Stimulated activated CD4-positive, alpha-beta T cell treated with anti-CD3 and anti-CD28 coated beads, TNF-alpha, amount 100 ng/mL, for 24 hours (primary cell): ENCODE measurements around the gene ZNF318.
"Not testable (repeated sequence)": the region's sequence is repeated elsewhere in the genome, so short reads cannot be mapped to it uniquely, and the experiment has no call there.

ENCODE experiments used
- DNase-seq, 3 experiments: peaks; one replicate each; pipeline ENCODE4 v3.0.0-alpha.2; 2020; ENCODE audit warnings: low read depth in 3 of 3

ZNF318 gene

DNA sequence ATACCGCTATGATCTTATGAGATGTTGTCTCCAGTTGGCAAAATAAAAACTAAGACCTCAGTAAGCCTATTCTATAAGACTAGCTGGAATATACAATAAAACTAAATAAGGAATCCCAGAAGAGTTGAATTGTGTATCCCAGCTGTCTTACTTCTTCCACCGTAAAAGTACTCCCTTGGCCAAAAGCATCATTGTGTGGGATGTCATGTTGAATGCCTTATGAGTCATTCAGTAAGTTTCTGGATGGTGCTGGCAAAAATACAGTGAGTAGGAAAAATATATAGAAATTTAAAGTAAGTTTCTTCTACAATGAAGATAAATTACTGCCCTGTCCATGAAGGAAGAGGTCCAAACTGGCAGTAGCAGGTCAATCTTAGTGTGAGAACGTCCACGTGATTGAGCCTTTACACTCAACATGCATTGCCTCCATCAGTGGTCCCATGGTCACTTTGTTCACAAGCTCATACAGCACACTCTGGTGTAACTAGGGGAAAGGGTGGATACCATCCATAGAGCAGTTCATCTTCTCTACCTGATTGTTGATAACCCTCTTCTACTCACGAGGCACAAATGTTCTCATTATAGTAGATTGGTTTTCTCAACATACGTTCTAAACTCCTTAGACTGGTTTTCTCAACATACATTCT, 13.7 kb upstream of the ZNF318 start:
- no peak for DNase-seq

DNA sequence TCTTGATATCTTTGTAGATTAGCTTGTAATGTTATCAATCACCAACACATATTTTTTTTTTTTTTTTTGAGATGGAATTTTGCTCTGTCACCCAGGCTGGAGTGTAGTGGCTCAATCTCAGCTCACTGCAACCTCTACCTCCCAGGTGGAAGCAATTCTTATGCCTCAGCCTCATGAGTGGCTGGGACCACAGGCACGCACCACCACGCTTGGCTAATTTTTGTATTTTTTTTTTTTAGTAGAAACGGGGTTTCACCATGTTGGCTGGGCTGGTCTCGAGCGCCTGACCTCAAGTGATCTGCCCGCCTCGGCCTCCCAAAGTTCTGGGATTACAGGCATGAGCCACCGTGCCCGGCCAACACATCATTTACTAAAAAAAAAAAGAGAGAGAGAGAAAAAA, 11.4 kb upstream of the ZNF318 start:
- DNase-seq = not testable (repeated sequence)

DNA sequence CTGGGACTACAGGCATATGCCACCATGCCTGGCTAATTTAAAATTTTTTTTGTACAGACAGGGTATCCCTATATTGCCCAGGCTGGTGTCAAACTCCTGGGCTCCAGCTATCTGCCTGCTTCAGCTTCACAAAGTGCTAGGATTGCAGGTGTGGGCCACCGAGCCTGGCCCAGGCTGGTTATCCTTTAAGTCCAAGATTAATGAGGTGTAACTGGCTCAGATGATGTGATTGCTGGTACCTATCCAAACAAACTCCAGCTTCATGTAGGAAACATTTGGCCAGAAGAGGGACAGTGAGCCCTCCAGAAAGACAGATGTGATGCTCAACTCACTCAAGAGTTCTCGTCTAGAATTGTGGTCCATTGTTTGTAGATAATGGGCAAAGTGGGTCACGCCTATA, 9.2 kb upstream of the ZNF318 start:
- DNase-seq = no peak

DNA sequence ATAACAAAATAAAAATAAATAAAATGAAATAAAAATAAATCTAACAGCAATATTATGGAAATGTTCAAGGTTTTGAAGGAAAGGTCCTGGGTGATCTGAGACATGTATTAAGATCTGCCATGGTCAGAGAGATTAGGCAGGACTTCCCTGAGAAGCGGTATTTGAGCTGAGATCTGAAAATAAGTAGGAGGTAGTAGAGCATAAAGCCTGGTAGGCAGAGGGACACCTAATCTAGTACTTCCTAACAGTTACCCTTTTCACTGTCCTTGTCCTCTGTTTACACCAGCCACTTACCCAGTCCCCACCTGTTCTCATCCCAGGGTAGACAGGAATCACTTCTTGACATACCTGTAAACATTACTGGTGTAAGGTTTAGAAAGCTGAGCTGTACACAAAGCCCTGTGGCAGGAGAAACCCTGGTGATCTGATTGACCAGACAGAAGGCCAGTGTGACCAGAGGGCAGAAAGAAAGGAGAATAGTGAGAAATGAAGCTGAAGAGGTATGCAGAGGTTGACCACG, 8.3 kb upstream of the ZNF318 start:
- DNase-seq = no peak

DNA sequence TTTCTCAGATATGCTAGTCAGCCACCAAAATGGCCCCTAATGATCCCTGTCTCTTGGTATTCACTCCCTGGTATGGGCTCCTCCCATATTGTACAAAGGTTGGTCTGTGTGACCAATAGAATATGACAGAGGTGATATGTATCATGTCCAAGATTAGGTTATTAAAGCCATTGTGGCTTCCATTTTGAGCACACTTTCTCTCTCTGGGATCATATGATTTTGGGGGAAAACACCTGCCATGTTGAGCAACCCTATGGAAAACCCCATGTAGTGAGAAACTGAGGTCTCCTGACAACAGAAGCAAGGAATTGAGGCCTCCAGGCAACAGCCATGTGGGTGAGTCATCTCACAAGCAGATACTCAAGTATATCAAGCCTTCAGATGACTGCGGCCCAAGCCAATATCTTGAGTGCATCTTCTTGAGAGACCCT, 7.1 kb upstream of the ZNF318 start:
- DNase-seq = peak in 1 of 3 experiments; percentile 17

DNA sequence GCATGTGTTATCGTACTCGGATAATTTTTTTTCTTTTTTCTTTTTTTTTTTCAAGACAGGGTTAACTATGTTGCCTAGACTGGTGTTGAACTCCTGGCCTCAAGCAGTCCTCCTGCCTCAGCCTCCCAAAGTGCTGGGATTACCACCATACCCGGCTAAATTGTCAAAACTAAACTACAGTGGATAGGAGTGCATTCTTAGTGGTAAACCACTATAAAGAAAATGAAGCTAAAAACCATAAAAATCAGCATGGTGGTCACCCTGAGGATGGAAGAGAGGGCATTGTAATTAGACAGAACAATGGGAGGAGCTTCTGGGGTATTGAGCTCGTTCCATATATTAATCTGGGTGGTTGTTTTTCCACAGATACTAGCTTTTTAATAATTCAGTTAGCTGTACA, 6.2 kb upstream of the ZNF318 start:
- no peak for DNase-seq

DNA sequence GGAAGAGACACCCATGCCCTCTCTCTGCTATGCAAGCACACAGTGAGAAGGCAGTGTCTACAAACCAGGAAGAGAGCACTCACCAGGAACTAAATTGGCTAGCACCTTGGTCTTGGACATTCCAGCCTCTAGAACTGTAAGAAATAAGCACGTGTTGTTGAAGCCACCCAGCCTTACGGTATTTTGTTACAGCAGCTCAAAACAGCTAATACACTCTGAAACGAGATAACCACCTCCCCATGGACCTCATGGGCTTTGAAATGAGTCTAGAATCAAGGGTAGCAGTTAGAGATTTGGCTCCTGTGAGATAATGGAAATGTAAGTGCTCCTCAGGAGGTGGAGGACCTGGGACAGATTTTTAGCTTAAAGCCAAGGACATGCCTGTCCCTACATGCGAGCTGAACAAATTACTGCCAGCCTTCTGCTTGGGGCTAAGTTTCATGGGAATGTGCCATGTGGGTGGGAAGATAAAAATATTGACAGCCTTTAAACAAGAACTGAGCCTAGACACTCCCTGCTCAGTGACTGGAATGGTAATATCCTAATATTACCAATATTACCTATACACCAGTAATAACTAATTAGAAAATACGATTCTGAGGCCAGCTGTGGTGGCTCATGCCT, 3.9 kb upstream of the ZNF318 start:
- no peak for DNase-seq

DNA sequence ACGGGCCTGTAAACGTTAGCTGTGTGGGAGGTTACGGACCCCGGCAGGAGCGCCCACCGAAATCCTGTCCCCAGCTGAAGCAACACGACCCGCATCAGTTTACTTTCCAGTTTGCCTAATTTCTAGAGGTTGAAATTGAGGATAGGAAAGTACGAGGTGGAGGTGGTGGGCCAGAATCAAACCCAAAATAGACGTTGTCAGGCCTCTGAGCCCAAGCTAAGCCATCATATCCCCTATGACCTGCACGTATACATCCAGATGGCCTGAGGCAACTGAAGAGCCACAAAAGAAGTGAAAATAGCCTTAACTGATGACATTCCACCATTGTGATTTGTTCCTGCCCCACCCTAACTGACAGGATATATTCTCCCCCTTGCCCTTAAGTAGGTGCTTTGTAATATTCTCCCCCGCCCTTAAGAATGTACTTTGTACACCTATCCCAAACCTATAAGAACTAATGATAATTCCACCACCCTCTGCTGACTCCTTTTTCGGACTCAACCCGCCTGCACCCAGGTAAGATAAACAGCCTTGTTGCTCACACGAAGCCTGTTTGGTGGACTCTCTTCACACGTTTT, 645 bp upstream of the ZNF318 start:
- DNase-seq = not testable (repeated sequence)

DNA sequence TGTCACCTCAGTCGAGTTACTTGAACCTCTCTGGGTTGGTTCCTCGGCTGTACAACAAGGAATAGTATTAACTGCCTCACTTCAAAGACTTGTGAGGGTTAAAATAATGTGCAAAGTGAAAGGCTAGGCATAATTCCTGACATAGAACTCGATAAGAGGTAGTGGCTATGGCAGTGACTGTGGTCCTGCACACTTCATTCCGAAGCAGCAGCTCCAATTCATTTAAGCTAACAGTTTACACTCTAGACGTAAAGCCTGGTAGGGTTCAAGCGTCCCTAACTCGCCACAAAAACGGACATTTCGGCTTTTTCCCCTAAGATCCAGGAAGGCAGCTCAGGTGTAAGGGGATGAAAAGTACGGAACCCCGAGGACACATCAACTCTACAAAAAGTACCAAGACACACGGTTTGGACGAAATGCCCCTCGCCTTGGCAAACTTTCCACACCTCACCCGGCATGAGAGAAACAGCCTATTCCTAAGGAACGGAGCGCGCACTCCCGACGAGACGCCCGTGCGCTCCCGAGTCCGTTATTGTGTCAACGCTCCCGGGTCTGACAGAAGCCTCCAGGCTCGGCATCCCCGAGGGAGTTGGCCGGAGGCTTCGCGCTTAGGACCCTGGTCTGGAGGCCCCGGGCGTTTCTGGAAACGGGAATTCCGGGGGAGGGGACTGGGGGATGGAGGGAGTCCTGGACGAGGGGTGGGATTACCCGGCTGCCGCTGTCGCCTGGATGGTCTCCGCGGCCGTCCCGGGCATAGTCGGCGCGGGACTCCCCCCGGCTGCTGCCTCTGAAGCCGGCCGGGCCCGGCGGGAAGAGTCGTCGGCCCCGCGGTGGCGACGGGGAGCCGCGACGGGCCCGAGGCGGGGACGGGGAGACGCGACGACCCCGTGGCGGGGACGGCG, 937 bp downstream of the ZNF318 start:
- DNase-seq = peak in 1 of 3 experiments; percentile 8

DNA sequence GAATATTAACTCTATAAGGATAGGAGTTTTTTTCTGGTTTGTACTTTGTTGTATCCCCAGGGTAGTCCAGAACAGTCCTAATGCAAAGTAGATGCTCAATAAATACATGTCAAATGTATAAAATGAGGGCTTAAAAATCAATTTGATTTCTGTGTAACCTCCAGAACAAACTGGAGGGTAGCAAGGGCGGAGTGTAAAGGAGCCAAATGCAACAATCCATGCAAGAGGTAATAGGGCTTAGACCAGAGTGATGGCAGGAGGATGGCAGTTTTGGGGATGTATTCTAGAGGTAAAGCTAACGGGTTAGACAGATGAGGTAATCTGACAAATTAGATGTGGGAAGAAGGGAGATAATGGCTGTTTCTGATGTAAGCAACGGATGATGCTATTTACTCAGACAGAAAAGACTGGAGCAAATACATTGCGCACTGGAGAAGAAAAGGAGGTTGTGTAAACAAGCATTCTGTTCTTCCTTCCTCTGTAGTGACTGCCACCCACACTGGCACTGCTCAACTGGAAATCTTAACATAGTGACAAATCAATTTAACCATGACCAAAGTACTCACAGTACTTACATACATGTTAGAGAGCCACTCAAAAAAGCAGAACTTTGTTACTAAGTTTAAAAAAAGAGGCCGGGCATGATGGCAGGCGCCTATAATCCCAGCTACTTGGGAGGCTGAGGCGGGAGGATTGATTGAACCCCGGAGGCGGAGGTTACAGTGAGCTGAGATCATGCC, 2.0 kb downstream of the ZNF318 start:
- DNase-seq = no peak

DNA sequence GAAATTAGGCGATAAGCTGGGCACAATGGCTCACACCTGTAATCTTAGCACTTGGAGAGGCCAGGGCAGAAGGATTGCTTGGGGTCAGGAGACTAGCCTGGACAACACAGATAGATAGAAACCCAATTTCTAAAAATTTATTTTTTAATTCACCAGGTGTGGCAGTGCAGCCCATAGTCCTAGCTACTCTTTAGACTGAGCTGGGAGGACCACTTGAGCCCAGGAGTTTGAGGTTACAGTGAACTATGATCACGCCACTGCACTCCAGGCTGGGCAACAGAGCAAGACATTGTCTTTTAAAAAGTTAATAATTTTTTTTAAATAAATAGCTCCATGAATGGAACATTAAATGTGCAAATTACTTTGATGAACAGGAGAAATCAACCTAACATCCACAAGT, 8.2 kb downstream of the ZNF318 start:
- DNase-seq = no peak

DNA sequence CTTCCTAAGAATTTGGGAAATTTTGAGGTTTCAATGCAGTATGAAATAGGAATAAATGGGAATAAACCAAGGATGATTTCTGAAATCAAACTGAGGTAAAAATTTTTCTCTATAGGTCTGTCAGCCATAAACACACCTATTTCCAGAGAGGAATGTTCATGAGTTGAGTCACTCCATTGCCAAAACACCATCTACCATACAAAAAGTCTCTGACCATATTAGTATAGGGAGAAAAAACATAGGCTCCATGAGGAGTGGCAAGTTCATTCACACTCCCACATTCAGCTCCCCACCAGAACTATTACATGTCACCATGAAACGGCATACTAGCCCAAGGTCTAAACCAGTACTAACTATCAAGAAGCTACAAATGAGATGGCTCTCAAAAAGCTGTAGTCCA, 9.6 kb downstream of the ZNF318 start:
- no peak for DNase-seq

DNA sequence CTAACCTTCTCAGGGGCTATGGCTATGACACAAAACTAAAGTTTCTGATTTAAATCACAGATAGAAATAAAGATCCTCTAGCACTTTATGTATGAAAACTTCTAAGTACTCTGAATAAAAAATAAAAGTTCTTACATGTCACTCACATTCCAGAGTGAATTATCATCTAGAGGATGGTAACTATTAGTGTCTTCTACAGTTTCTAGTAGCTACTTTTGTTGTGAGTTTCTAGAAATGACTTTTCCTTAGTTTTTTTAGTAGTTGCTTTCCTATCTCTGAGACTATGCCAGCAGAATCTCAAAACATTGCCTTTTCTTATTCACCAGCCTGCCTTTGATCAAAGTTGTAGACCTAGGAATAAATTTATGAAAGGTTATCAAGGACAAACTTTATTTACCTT, 10.1 kb downstream of the ZNF318 start:
- no peak for DNase-seq

DNA sequence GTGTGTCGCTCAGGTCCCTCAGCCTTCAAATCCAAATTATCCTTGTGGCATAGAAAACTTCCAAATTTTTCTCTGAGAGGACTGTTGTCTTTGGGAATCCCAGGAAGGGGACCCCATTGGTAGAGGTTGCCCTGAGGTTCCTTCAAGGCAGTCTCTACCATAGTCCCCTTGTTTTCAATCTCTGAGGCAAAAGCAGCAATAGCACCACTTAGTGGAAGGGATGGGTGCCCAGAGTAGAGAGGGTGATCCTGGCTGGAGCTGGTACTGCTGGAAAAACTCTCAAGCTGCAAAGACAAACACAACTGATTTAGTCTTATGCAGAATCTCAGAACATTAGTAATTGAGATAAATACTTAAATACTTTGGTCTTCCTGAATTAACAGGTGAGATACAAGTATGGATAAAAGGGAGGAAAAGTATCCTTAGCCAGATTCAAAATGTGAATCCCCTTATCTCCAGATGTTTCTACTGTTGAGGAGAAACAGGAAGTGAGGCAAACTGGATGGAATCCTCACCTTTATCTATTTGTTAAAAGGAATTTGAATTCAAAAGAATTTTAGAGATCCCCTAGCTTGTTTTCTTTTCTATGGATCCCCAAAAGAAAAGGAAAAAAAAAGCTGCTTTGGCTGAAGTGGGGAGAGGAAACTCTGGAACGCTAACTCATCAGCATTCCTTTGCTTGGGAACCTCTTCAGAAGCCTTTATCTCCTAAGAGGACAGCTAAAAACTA, 13.4 kb downstream of the ZNF318 start:
- no peak for DNase-seq

DNA sequence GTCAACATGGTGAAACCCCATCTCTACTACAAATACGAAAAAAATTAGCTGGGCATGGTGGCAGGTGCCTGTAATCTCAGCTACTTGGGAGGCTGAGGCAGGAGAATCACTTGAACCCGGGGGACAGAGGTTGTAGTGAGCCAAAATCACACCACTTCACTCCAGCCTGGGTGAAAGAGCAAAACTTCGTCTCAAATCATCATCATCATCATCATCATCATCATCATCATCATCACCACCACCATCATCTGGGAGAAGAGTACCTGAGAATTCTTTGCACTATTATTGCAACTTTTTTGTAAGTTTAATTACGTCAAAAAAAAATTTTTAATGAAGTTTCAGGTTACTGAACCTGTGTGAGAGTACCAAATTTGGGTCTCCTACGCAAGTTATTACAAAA, 17.5 kb downstream of the ZNF318 start:
- DNase-seq = not testable (repeated sequence)

DNA sequence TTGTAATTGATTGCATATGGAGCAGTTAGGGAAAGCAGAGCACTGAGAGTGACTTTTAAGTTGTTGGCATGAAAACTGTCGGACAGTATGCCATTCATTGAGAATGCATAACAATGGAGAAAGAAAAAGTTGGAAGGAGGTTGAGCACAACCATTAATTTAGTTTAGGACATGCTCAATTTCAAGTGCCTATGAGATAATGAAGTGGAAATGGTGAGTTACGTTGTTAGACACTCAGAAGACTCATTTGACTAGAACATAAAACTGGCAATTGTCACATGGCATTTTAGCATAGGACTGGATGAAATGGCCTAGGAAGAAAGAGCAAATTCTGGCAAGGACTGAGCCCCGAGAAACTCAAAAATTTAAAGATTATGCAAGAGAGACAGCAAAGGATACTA, 22.0 kb downstream of the ZNF318 start:
- no peak for DNase-seq

DNA sequence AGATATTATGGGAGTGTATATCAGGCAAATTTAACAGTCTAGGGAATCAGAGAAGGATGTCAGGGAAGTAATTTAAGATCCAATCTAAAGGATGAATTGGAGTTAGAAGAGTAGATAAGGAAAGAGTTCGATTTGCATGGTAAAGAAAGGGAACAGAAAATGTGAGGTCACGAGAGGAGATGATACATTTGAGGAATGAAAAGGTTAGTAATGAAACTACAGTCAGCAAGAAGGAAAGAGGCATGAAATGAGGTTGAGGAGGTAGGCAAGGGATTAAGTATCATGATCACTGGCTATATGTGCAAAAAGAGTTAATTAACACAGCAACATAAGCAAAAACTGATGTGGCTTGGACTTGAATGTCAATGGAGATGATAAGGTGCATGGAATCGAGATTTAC, 22.4 kb downstream of the ZNF318 start:
- DNase-seq = no peak

DNA sequence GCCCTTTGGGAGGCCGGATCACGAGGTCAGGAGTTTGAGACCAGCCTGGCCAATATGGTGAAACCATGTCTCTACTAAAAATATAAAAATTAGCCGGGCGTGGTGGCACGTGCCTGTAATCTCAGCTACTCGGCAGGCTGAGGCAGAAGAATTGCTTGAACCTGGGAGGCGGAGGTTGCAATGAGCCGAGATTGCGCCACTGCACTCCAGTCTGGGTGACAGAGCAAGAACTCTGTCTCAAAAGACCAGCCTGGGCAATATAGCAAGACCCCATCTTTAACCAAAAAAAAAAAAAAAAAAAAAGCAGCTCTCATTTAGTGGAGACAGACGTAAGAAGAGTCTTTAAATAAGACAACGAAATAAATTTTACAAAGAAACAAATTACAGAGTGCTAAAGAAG, 23.2 kb downstream of the ZNF318 start:
- not testable (repeated sequence) for DNase-seq

DNA sequence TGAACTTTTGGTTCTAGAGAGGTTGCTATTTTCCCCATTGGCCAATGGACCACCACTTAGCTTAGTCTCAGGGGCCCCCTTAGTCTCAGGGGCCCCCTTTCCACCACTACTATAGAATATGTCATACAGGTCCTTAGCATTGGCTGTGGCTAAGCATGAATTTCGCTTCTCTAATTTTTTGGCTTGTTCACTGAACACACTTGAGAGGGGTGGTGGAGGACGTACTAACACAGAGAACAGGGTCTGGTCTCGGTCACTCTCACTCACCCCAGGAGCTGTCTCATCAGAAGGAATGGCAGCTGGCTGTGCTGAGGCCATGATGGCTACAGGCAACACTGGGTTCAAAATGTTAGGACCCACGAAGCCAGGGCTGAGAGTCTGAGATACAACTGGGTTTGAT, 30.3 kb downstream of the ZNF318 start:
- DNase-seq = no peak

DNA sequence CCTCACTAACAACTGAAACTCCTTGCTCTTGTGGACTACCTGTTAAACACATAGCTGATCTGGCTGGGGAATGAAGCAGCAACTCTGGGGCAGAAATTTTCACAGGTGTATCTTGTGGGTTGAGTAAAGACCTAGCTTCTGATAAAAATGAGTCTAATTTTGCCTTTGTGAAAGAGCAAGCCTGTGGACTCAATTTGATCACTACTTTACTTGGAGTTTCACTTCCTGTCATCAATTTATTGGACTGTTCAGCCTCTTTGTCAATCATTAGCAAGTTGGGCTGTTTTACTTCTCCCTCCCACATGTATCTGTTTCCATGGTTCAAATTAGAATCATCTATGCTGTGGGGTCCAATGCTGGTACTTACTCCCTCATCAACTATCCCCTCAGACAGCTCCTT, 31.2 kb downstream of the ZNF318 start:
- no peak for DNase-seq

DNA sequence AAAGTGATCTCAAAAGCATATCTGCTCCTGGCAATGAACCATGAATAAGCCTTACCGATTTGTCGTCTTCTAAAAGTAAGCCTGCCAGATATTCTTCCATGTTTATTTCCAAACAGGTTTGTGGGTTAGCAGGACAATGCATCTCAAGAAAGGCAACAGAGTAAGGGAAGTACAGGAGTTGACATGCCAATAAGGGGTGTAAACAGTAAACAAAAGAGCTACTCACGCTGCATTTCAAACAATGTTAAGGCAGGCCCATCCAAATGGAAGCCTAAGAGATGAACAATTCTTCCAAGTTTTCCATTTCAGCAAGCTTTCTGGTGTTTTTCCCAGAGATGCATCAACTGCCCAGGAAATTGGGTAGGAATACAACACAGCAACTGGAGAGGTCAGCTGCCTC, 33.1 kb downstream of the ZNF318 start:
- DNase-seq = no peak
